Lung microvascular endothelial cell (primary cell): ENCODE measurements around the gene RER1. TPM values are rescaled to one million over a fixed set of nuclear protein-coding genes. Genes with fewer than 3 reads are reported as not detected.
"Not testable (repeated sequence)": the region's sequence is repeated elsewhere in the genome, so short reads cannot be mapped to it uniquely, and the experiment has no call there.

Experiments
- DNase-seq, 2 donors: peaks; one replicate each; pipeline versions ENCODE4 v3.0.0 to v3.0.0-alpha.2; 2010; ENCODE audit warnings: low read depth in 2 of 2
- total RNA-seq: library from RNA; depleted of rRNA; stranded (reverse); fragments of >200 nt; gene quantifications from 2 replicates; pipeline ENCODE4 v1.2.1, GENCODE V29; 2014

RER1 gene
- total RNA-seq, 1 donor from 2014 or later, result 48.6 TPM

DNA sequence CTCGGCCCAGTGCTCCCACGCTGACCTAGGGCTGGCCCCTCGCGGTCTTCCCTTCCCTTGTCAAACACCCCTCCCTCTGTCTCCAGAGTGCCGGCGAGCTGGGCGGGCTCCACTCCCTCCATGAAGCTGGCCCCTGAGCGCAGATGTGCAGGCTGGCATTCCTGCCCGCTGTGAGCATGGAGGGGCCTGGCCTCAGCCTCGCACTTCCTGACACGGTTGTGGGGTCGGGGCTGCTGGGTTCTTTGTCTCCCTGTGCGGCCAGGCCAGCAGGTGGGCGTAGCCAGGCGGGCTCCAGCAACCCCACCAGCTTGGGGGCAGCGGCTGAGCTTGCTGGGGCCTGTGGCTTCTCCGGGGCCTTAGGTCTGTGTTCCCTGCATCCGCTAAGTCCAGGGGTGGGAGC, 34.9 kb downstream of the RER1 start:
- no peak for DNase-seq

GRCh38 chr1:2427051-2427450, 35.4 kb downstream of the RER1 start:
- no peak for DNase-seq

GRCh38 chr1:2427976-2428375, 36.3 kb downstream of the RER1 start:
- DNase-seq, result no peak

GRCh38 chr1:2428490-2428889, 36.8 kb downstream of the RER1 start:
- DNase-seq, result no peak

GRCh38 chr1:2429780-2430591, 38.3 kb downstream of the RER1 start:
- no peak for DNase-seq

DNA sequence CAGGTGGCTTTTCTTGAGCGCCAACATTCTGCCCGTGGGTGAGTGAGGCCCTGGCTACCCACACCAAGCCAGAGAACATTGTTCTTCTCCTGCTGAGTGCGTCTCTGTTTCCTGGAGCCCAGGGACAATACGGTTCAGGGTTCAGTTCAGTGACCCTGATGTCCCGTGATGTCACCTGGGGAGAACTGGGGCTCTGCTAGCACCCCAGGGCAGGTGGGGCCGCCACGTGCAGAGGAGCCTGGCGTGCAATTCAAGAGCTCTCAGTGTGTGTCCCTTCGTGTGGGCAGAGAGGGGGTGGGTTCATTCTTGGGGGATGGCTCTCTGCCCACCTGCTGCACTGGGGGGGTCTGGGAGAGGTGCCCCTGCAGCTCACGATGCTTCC, 38.9 kb downstream of the RER1 start:
- DNase-seq, result no peak

- DNase-seq, result no peak
Measured at GRCh38 chr1:2431103-2431502, 39.5 kb downstream of the RER1 start.

DNA sequence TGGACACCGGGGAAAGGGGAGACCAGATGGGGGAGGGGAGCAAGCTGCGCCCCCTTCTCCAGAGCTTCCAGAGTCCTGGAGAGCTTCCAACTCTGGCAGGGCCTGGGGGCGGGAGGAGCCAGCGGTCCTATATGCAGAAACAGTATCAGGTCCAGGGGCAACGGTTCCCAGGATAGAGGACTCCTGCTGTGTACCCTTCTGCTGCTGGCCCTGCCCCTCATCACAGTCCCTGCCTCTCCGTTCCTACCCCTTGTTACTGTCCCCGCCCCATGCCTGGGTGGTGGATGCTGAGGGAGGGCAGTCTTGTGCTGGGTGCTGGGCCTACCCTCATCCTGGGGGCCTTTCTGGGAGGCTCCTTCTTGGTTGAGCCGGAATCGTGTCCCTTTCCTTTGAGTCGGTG, 39.9 kb downstream of the RER1 start:
- DNase-seq, result no peak

DNA sequence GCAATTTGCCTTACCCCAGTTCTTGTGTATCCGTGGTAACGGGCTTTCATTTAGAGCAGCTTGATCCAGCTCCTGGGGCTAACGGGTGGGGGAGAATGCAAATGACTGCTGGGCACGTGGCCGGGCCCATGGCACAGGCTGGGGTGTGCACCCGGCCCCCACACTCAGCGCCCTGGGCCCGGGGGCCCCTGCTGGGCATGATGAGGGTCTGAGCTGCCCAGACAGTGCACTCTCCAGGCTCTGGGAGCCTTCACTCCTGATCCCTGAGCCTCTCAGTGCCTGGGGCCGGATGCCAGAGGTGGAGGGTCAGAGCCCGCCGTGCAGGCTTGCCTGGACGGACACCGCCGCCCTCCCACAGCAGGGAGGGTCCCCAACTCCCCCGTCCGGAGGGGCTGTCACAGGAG, 40.8 kb downstream of the RER1 start:
- DNase-seq, result no peak

DNA sequence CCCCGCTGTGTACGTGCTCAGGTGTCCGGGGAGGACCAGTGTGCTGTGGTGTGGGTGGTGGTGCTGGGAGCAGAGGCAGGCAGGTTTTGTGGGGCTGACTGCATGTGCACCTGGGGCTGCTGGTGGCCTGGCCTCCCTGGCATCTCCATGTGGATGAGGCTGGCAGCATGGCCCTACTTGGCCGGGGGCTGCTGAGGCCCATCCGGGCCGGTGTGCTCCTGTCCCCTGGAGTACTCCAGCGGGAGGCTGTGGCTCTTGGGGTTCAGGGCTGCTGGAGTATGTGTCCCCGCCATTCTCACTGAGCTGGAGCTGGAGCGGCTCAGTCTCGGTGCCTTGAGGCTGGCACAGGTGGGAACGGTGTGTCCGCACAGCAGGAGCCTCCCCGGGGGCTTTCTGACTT, 41.6 kb downstream of the RER1 start:
- DNase-seq, result no peak

DNA sequence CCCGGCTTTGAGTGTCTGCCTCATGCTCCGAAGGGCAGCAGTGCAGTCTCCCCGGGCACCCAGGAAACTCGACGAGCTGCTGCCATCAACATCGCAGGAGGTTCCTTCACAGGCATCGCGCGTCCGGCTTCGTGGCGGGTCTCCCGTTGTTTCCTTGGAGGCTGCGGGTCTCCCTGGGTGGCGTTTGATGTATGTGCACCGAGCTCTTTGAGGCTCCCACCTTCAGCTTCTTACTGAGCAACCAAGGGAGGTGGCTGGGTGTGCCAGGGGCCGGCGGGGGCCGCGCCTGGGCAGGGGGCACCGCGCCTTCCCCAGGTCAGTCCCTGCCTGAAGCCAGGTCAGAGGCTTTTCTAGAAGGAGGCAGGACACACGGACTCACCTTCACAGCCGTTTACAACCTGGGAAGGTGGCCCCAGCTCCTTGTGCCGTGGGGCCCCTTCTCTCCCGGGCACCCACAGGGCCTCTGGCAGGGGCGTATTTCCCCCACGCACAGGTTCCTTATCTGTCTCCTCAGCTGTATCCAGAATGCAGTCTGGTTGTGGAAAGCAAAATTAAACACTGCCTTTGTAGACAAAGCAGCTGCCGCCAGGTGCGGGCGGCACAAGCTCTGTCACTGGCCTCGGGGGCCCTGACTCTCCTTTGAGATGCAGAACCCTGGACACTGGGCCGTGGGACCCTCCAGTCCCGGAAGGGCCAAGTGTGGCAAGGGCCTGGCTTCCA, 42.5 kb downstream of the RER1 start:
- no peak for DNase-seq

DNA sequence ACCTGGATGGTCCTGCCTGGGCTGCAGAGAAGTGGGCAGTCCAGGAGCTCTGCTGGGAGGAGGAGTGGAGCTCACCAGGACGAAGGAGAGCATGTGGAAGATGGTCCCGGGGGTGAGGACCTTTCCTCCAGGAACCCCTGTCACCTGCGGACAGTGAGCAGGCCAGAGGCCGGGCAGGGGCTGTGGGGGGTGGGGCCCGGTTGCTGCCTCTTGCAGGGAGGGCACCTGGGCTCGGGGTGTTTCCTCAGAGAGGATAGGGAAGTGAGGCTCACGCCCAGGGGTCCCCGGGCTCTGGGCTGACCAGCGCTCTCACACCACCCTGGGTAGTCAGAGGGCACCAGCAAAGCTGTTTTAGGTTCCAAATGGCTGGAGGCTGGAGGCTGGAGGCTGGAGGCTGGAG, 43.5 kb downstream of the RER1 start:
- no peak for DNase-seq

- DNase-seq, result no peak
Measured at GRCh38 chr1:2435746-2436355, 44.2 kb downstream of the RER1 start.

DNA sequence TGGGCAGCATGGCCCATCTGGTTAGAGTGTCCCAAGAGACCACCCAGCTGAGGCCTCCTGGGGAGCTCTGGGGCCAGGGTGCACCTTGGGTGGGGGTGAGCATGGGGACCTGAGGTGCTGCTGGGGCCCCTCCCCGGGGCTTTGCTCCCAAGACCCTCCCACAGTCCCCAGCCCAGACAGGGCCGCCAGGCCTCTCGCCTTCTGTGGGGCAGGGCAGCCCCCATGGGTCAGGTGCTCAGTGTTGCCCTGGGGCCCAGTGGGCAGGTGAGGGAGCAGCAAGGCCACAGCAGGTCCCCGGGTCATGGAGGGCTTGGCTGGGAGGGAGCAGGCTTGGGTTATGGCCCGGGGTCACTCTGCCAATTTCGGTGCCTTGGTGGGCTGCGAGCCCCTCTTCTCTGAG, 45.2 kb downstream of the RER1 start:
- DNase-seq, result no peak

GRCh38 chr1:2437617-2438016, 46.0 kb downstream of the RER1 start:
- DNase-seq, result no peak

GRCh38 chr1:2438038-2438437, 46.4 kb downstream of the RER1 start:
- DNase-seq, result no peak

DNA sequence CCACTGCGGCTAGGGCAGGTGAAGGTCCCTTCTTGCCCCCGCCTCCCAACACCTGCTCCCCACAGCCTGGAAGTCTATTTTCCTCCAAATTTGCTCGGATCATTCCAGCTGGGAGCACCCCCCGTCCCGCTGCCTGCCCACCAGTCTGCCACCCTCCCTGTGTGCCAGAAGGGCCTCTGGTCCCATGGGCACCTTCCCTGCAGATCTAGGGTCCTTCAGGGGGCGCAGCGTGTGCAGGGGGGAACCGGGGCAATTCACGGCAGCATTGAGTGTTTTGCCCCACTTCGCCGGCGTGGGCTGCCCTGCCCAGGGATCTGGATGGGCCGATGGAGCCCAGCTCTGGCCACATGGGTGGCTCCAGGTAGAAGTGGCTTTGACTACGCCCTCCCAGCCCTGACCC, 47.0 kb downstream of the RER1 start:
- DNase-seq, result no peak

DNA sequence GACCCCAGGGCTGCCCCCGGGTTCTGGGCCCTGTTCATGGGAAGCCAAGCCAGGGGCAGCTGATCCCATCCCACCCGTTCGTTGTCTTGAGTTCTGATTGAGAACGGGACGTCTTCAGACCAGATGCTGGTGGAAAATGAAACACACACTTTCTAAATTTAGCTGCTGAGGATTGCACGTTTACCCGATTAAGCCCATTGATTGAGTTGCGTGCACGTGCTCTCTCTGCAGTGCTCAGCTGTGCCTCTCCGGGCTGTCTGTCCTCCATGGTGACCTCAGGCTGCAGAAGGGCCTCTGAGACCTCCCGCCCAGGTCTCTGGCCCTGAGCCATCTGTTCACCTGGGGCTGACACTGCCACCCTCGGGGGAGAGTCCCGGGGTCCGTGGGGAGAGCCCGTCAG, 47.7 kb downstream of the RER1 start:
- no peak for DNase-seq

DNA sequence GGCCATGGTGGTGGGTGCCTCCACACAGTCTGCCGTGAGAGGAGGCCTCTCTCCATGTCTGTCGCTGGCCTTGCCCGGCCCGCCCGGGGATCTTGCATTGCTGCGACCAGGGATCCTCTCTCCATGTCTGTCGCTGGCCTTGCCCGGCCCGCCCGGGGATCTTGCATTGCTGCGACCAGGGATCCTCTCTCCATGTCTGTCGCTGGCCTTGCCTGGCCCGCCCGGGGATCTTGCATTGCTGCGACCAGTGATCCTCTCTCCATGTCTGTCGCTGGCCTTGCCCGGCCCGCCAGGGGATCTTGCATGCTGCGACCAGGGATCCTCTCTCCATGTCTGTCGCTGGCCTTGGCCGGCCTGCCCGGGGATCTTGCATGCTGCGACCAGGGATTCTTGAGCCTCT, 48.7 kb downstream of the RER1 start:
- DNase-seq, result not testable (repeated sequence)

- no peak for DNase-seq
Measured at GRCh38 chr1:2441746-2442145, 50.1 kb downstream of the RER1 start.

GRCh38 chr1:2442661-2443060, 51.0 kb downstream of the RER1 start:
- DNase-seq, result no peak

DNA sequence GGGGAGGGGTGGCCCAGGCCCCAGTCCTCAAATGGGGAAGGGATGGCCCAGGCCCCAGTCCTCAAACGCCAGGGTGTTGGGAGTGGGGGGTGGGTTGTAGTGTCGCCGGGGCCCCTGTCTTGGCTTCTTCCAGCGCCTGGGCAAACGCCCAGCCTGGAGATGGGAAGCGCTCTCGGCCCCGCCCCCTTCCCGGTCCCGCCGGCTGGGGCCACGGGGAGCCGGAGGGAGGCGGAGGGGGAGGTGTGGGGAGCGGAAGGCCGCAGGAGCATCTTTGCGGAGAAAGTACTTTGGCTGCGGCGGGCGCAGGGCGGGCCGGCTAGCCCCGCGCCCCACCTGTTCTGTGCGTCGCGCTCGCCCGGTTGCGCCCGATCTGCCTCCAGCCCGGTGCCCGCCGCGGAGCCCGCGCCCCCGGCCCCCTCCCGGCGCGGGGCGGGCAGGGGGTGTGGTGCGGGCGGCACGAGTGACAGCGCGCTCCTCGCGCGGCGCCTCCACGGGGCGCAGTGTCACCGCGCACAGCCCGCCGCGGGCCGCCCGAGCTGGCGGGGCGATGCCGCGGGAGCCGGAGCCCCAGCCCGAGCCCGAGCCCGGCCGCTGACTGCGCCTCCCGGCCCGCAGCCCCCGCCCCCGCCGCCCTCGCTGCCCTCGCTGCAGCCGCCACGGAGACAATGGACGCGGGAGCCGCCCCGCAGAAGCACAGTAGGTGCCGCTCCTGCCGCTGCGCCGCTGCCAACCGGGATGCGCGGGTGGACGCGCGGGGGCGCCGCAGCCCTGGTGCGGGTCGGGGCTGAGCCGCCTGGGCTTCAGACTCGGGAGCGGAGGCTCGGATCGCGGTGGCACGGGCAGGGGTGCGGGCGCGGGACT, 51.9 kb downstream of the RER1 start:
- peak; percentile 43 to 47 for DNase-seq
